Neural cell (in vitro differentiated cells): Measurements from ENCODE around the gene ZNF778.

Experiments
- EZH2 ChIP-seq: fragments of 200-600, 300-800 bp; shearing (Covaris generic), sonication (generic); IDR thresholded peaks from 2 replicates; pipeline ENCODE4 v1.6.1; 2014; ENCODE audit warnings: antibody characterized with exemption, low read length, borderline replicate concordance, mild to moderate bottlenecking; ENCODE audit not compliant: insufficient read depth, poor library complexity, severe bottlenecking
- MXI1 ChIP-seq: fragments of 450-650 bp; conservative IDR thresholded peaks from 2 replicates; pipeline ENCODE4 v1.6.1; 2014; ENCODE audit warnings: antibody characterized with exemption, mild to moderate bottlenecking; ENCODE audit not compliant: poor library complexity, severe bottlenecking
- RAD21 ChIP-seq: fragments of 450-650 bp; conservative IDR thresholded peaks from 2 replicates; pipeline ENCODE4 v1.6.1; 2014; ENCODE audit warnings: antibody characterized with exemption, mild to moderate bottlenecking, moderate library complexity
- TAF1 ChIP-seq: IDR thresholded peaks from 2 replicates; pipeline ENCODE4 v1.6.1; 2012; ENCODE audit warnings: low read depth
- TF ChIP-seq, protein P1 (sequence below): fragments of 450-650 bp; IDR thresholded peaks from 2 replicates; pipeline ENCODE4 v1.5.1; 2014; ENCODE audit warnings: antibody characterized with exemption, mild to moderate bottlenecking, moderate library complexity; ENCODE audit not compliant: poor library complexity, severe bottlenecking

DNA sequence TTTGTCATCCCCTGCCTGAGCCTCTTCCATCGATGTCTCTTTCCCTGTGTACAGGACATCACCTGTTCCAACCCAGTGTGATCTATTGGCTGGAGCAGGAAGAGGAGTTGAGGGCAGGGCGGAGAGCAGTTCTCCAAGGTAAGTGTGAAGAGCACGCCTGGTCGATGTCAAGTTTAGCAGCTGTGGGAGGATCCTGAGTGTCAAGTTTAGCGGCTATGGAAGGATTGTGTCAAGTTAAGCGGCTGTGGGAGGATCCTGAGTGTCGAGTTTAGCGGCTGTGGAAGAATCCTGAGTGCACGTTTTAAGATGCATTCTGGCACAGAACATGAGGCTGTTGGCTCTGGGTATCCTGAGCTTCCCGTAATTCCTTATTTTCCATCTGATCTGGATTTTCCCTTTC, 7.2 kb downstream of the ZNF778 start:
- TF ChIP-seq, protein P1, sequence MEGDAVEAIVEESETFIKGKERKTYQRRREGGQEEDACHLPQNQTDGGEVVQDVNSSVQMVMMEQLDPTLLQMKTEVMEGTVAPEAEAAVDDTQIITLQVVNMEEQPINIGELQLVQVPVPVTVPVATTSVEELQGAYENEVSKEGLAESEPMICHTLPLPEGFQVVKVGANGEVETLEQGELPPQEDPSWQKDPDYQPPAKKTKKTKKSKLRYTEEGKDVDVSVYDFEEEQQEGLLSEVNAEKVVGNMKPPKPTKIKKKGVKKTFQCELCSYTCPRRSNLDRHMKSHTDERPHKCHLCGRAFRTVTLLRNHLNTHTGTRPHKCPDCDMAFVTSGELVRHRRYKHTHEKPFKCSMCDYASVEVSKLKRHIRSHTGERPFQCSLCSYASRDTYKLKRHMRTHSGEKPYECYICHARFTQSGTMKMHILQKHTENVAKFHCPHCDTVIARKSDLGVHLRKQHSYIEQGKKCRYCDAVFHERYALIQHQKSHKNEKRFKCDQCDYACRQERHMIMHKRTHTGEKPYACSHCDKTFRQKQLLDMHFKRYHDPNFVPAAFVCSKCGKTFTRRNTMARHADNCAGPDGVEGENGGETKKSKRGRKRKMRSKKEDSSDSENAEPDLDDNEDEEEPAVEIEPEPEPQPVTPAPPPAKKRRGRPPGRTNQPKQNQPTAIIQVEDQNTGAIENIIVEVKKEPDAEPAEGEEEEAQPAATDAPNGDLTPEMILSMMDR: no peak
- TF ChIP-seq EZH2 (no peak), RAD21 (no peak), TAF1 (no peak), MXI1 (no peak)
